ENCODE data around the gene GPR143. TPM values are rescaled to one million over a fixed set of nuclear protein-coding genes. Genes with fewer than 3 reads are reported as not detected.

Gene GPR143
- total RNA-seq, 1 donor from 2014 or later = 3.0 TPM

DNA sequence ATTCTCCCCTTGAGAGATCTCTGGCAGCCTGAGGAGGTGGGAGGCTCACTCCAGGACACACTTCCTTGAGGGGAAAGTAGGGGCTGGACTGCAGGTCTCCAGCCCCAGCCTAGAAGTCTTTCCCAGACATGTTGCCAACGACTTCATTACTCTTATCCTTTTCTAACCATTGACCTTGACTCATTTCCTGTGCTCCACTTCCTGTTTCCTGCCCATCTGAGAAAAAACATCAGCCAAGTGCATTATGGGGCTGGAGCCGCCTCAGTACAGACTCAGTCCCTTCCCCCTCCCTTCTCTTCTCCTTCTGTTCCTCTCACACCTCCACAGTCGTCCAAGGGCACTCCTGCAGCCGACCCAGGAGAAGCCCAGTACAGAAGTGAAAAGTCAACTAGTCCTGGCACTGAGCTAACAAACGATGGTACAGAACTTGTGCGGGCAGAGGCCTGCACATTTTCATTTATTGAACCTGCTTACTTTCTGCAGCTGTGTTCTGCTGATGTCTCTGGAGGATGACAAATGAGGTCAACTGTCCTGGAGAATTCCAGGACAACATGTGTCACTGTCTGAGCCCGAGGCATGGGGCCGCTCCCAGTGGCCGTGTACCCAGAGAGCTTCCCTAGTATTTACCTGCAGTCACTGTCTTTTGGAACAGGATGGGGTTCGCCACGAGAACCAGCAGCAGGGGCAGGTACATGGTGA, 20.1 kb downstream of the GPR143 start:
- H3K9me3 Mint-ChIP-seq (ENCODE audit: unreplicated experiment) = no peaks in the 10 kb centered on the region
- Histone ChIP-seq H3K9me3 (ENCODE audit: insufficient read depth, low read depth, low read length) (no peaks in the 10 kb centered on the region), H3K4me2 (ENCODE audit: low read length) (peak overlapping the region; percentile 45), H3K9ac (ENCODE audit: low read length) (no peak overlapping the region), H3K27me3 (ENCODE audit: insufficient read depth, low read length) (no peaks in the 10 kb centered on the region), H2AFZ (ENCODE audit: low read depth, low read length) (peak overlapping the region; percentile 5), H3K4me1 (ENCODE audit: insufficient read depth, low read length) (peaks cover 14% of the 10 kb centered on the region), H3K79me2 (ENCODE audit: insufficient read depth, low read length) (no peaks in the 10 kb centered on the region), H4K20me1 (ENCODE audit: insufficient read depth, low read length) (no peaks in the 10 kb centered on the region), H3K27ac (ENCODE audit: low read depth, low read length) (peak overlapping the region; percentile 54), H3K36me3 (ENCODE audit: insufficient read depth, low read length) (no peaks in the 10 kb centered on the region), H3K4me3 (ENCODE audit: insufficient read depth, low read depth, low read length) (no peak overlapping the region)
- TF ChIP-seq, protein P1, sequence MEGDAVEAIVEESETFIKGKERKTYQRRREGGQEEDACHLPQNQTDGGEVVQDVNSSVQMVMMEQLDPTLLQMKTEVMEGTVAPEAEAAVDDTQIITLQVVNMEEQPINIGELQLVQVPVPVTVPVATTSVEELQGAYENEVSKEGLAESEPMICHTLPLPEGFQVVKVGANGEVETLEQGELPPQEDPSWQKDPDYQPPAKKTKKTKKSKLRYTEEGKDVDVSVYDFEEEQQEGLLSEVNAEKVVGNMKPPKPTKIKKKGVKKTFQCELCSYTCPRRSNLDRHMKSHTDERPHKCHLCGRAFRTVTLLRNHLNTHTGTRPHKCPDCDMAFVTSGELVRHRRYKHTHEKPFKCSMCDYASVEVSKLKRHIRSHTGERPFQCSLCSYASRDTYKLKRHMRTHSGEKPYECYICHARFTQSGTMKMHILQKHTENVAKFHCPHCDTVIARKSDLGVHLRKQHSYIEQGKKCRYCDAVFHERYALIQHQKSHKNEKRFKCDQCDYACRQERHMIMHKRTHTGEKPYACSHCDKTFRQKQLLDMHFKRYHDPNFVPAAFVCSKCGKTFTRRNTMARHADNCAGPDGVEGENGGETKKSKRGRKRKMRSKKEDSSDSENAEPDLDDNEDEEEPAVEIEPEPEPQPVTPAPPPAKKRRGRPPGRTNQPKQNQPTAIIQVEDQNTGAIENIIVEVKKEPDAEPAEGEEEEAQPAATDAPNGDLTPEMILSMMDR (IDR thresholded peaks at IDR 0.05; ENCODE audit: insufficient read depth, low read depth, low read length) = no peak
- TF ChIP-seq EZH2 (IDR thresholded peaks at IDR 0.05; ENCODE audit: insufficient read depth, low read length) = no peak
- FAIRE-seq (no peak), DNase-seq (ENCODE audit: low read depth) (peak; percentile 8)
- H3K36me3 Mint-ChIP-seq (ENCODE audit: low read depth, unreplicated experiment) = no peaks in the 10 kb centered on the region
- H3K27ac Mint-ChIP-seq (ENCODE audit: unreplicated experiment) = peak overlapping the region; percentile 98
- H3K27me3 Mint-ChIP-seq (ENCODE audit: low read depth, unreplicated experiment) = no peaks in the 10 kb centered on the region
- peak overlapping the region; percentile 40 for H3K4me3 Mint-ChIP-seq (ENCODE audit: unreplicated experiment)
- H3K4me1 Mint-ChIP-seq (ENCODE audit: low read depth, unreplicated experiment) = peaks cover 19% of the 10 kb centered on the region

DNA sequence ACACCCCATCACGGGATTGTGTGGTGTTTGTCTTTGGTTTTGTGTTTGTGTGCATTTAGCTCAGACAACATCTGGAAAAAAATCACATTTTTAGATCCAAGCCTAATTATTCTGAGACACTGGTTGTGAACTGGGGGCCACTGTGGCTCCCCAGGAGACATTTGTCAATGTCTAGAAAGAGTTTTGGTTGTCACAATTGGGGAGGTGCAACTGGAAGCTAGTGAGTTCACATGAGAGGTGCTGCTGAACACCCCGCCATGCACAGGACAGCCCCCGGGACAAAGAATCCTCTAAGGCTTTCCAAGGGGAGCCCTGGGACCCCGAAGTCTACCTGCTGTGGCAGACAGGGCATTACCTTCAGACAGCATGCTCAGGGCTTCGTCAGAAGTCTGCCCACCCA, 26.5 kb downstream of the GPR143 start:
- no peak overlapping the region for H3K4me2 ChIP-seq (ENCODE audit: low read length)
- no peaks in the 10 kb centered on the region for H3K9me3 Mint-ChIP-seq (ENCODE audit: unreplicated experiment)
- H2AFZ ChIP-seq (ENCODE audit: low read depth, low read length) = no peak overlapping the region
- H3K4me1 ChIP-seq (ENCODE audit: insufficient read depth, low read length) = no peaks in the 10 kb centered on the region
- H3K27me3 Mint-ChIP-seq (ENCODE audit: low read depth, unreplicated experiment) = no peaks in the 10 kb centered on the region
- TF ChIP-seq EZH2 (IDR thresholded peaks at IDR 0.05; ENCODE audit: insufficient read depth, low read length) = no peak
- TF ChIP-seq, protein P1 (IDR thresholded peaks at IDR 0.05; ENCODE audit: insufficient read depth, low read depth, low read length) = no peak
- no peak for FAIRE-seq
- no peak for DNase-seq (ENCODE audit: low read depth)
- H3K27me3 ChIP-seq (ENCODE audit: insufficient read depth, low read length) = no peaks in the 10 kb centered on the region
- no peaks in the 10 kb centered on the region for H3K36me3 ChIP-seq (ENCODE audit: insufficient read depth, low read length)
- H3K9ac ChIP-seq (ENCODE audit: low read length) = no peak overlapping the region
- H4K20me1 ChIP-seq (ENCODE audit: insufficient read depth, low read length) = no peaks in the 10 kb centered on the region
- no peak overlapping the region for H3K4me3 Mint-ChIP-seq (ENCODE audit: unreplicated experiment)
- H3K4me1 Mint-ChIP-seq (ENCODE audit: low read depth, unreplicated experiment) = no peaks in the 10 kb centered on the region
- no peak overlapping the region for H3K27ac ChIP-seq (ENCODE audit: low read depth, low read length)
- H3K36me3 Mint-ChIP-seq (ENCODE audit: low read depth, unreplicated experiment) = no peaks in the 10 kb centered on the region
- H3K4me3 ChIP-seq (ENCODE audit: insufficient read depth, low read depth, low read length) = no peak overlapping the region
- H3K9me3 ChIP-seq (ENCODE audit: insufficient read depth, low read depth, low read length) = no peaks in the 10 kb centered on the region
- no peaks in the 10 kb centered on the region for H3K79me2 ChIP-seq (ENCODE audit: insufficient read depth, low read length)
- H3K27ac Mint-ChIP-seq (ENCODE audit: unreplicated experiment) = no peak overlapping the region

DNA sequence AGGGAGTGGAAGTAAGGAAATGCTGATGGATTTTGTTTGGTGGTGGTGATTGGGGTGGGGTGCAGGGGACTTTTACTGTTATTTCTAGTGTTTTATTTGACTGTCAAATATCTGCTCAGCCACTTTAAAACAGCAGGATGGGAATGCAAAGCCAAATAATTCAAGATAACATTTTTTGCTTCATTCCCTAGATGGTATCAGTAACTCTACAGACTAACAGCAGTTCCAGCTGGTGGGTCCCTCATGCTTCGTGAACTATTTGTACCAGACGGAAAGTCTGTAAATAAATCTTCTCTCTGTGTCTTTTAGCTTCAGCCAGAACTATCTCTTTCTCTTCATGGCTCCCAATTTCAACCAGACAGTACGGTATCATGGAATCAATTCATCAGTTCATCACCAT, 27.5 kb downstream of the GPR143 start:
- Mint-ChIP-seq H3K9me3 (ENCODE audit: unreplicated experiment) (no peaks in the 10 kb centered on the region), H3K36me3 (ENCODE audit: low read depth, unreplicated experiment) (no peaks in the 10 kb centered on the region)
- FAIRE-seq = no peak

More for the DNA sequence above, 27.5 kb downstream of the GPR143 start:
- Histone ChIP-seq H3K36me3 (ENCODE audit: insufficient read depth, low read length) (no peaks in the 10 kb centered on the region), H3K4me1 (ENCODE audit: insufficient read depth, low read length) (no peaks in the 10 kb centered on the region), H3K79me2 (ENCODE audit: insufficient read depth, low read length) (no peaks in the 10 kb centered on the region), H3K4me2 (ENCODE audit: low read length) (no peak overlapping the region), H2AFZ (ENCODE audit: low read depth, low read length) (no peak overlapping the region), H3K9me3 (ENCODE audit: insufficient read depth, low read depth, low read length) (no peaks in the 10 kb centered on the region), H3K9ac (ENCODE audit: low read length) (no peak overlapping the region), H3K27ac (ENCODE audit: low read depth, low read length) (no peak overlapping the region), H3K4me3 (ENCODE audit: insufficient read depth, low read depth, low read length) (no peak overlapping the region), H4K20me1 (ENCODE audit: insufficient read depth, low read length) (no peaks in the 10 kb centered on the region), H3K27me3 (ENCODE audit: insufficient read depth, low read length) (no peaks in the 10 kb centered on the region)
- Mint-ChIP-seq H3K4me3 (ENCODE audit: unreplicated experiment) (no peak overlapping the region), H3K4me1 (ENCODE audit: low read depth, unreplicated experiment) (no peaks in the 10 kb centered on the region), H3K27ac (ENCODE audit: unreplicated experiment) (no peak overlapping the region), H3K27me3 (ENCODE audit: low read depth, unreplicated experiment) (no peaks in the 10 kb centered on the region)
- no peak for DNase-seq (ENCODE audit: low read depth)
- no peak for TF ChIP-seq EZH2 (IDR thresholded peaks at IDR 0.05; ENCODE audit: insufficient read depth, low read length)
- TF ChIP-seq, protein P1 (IDR thresholded peaks at IDR 0.05; ENCODE audit: insufficient read depth, low read depth, low read length) = no peak

All from astrocyte (in vitro differentiated cells and primary cell).